GM10266 (cell line): ENCODE measurements around the gene SRXN1.

ENCODE experiments used
- DNase-seq: peaks from one replicate; pipeline ENCODE4 v3.0.0; 2012; ENCODE audit errors: extremely low spot score
- TF ChIP-seq, protein P1 (sequence below): IDR thresholded peaks from 2 replicates; pipeline ENCODE4 v1.5.1; 2012; ENCODE audit warnings: mild to moderate bottlenecking, low read depth; ENCODE audit not compliant: control insufficient read depth, insufficient read depth; ENCODE audit errors: missing control alignments

Gene SRXN1

GRCh38 chr20:602111-602970, 50.7 kb downstream of the SRXN1 start:
- DNase-seq = no peak
- TF ChIP-seq, protein P1, sequence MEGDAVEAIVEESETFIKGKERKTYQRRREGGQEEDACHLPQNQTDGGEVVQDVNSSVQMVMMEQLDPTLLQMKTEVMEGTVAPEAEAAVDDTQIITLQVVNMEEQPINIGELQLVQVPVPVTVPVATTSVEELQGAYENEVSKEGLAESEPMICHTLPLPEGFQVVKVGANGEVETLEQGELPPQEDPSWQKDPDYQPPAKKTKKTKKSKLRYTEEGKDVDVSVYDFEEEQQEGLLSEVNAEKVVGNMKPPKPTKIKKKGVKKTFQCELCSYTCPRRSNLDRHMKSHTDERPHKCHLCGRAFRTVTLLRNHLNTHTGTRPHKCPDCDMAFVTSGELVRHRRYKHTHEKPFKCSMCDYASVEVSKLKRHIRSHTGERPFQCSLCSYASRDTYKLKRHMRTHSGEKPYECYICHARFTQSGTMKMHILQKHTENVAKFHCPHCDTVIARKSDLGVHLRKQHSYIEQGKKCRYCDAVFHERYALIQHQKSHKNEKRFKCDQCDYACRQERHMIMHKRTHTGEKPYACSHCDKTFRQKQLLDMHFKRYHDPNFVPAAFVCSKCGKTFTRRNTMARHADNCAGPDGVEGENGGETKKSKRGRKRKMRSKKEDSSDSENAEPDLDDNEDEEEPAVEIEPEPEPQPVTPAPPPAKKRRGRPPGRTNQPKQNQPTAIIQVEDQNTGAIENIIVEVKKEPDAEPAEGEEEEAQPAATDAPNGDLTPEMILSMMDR = no peak

- TF ChIP-seq, protein P1 = no peak
- DNase-seq = no peak
Measured at GRCh38 chr20:600736-601135, 52.3 kb downstream of the SRXN1 start.

DNA sequence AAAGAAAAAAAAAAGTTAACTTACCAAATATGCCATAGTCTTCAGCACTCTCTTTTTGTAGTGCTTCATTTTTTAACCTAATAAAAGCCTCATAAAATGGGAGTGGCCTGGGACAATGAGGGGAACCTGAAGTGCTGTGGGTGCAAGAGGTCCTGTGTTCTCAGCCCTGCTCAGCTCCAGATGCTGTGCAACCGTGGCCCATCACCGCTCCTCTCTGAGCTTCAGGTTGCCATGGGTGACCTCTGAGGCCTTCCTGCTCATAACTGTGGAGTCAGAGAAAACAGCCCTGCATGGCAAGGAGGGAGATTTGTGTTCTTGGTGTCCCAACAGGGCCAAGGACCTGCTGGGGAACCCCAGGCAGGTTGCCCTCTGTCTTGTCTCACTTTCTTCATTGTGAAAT, 52.9 kb downstream of the SRXN1 start:
- DNase-seq = no peak
- TF ChIP-seq, protein P1 = no peak

GRCh38 chr20:598133-598850, 54.7 kb downstream of the SRXN1 start:
- TF ChIP-seq, protein P1 = no peak
- DNase-seq = no peak

DNA sequence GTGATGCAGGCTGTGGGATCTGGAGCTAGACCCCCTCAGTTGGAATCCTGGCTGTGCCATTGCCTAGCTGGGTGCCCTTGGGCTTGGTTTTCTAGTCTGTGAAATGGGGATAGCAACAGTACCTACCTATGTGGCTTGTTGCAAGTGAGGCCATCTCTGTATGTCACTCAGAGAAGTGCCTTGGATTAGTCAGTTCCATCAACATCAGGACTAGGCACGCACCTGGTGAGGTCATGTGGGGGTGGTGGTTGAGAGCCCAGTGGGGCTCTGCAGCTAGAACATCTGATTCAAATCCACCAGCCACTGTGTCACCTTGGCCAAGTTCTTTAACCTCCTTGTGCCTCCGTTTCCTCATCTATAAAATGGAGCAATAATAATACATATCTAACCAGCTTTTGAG, 55.4 kb downstream of the SRXN1 start:
- TF ChIP-seq, protein P1 = no peak
- DNase-seq = no peak
